Small intestine (tissue), 7 donors: ENCODE measurements around the gene SLF1. TPM values are rescaled to one million over a fixed set of nuclear protein-coding genes. Genes with fewer than 3 reads are reported as not detected.

ENCODE experiments used
- DNase-seq, 2 donors: peaks; one replicate each; pipeline versions ENCODE4 v3.0.0 to v3.0.0-alpha.2; 2013
- FAIRE-seq: peaks from 2 replicates; lab custom pipeline; 2012; peaks lifted over from hg19 to GRCh38; lab: Jason Lieb, UNC
- H3K27ac ChIP-seq, 3 donors: one replicate each; pipeline ENCODE4 v1.5.1; 2013; ENCODE audit warnings: low read length in 2 of 3, mild to moderate bottlenecking in 2 of 3, control low read depth in 1 of 3, inconsistent platforms in 1 of 3, low read depth in 1 of 3, moderate library complexity in 1 of 3
- H3K27me3 ChIP-seq, 3 donors: one replicate each; pipeline ENCODE4 v1.6.1; 2013; ENCODE audit warnings: low read length in 3 of 3, inconsistent platforms in 1 of 3; ENCODE audit not compliant: control insufficient read depth in 3 of 3, insufficient read depth in 3 of 3
- H3K36me3 ChIP-seq, 3 donors: one replicate each; pipeline ENCODE4 v1.6.1; 2013; ENCODE audit warnings: low read length in 3 of 3, inconsistent platforms in 1 of 3, low read depth in 1 of 3, mild to moderate bottlenecking in 1 of 3, moderate library complexity in 1 of 3; ENCODE audit not compliant: control insufficient read depth in 3 of 3, insufficient read depth in 2 of 3
- H3K4me1 ChIP-seq, 3 donors: one replicate each; pipeline ENCODE4 v1.6.1; 2013; ENCODE audit warnings: low read length in 2 of 3, inconsistent platforms in 1 of 3, low read depth in 1 of 3, mild to moderate bottlenecking in 1 of 3, moderate library complexity in 1 of 3; ENCODE audit not compliant: control insufficient read depth in 3 of 3, insufficient read depth in 2 of 3
- H3K4me3 ChIP-seq, 3 donors: one replicate each; pipeline ENCODE4 v1.5.1; 2013; ENCODE audit warnings: low read length in 3 of 3, control low read depth in 1 of 3, inconsistent platforms in 1 of 3, low read depth in 1 of 3, mild to moderate bottlenecking in 1 of 3, moderate library complexity in 1 of 3
- H3K9me3 ChIP-seq, 2 donors: one replicate each; pipeline ENCODE4 v1.6.1; 2013; ENCODE audit warnings: low read depth in 1 of 2, low read length in 1 of 2; ENCODE audit not compliant: control insufficient read depth in 2 of 2, insufficient read depth in 1 of 2
- WGBS, 3 donors: extraction: QIAGEN DNeasy Blood & Tissue Kit; methylation state at CpG; one replicate each; pipeline ENCODE4 v1.1.7; 2013; 5-methylcytosine and 5-hydroxymethylcytosine counted together
- polyA plus RNA-seq, 4 donors: library from polyadenylated mRNA; stranded (reverse) in 3 of 4; unstranded in 1 of 4; fragments of 200-250 nt in 3 of 4; fragments of 120-200 nt in 1 of 4; gene quantifications; one replicate each; pipeline versions ENCODE4 v1.2.1 to v1.2.3, GENCODE V29; 2013
- donor health status: healthy with polysubstance abuse.
- donor health status: control.
- donor health status: control.
- donor health status: Bipolar disorder and iron deficiency.
- donor health status: healthy.

The SLF1 gene
- polyA plus RNA-seq, 4 donors, result 3.3 to 7.9 (median 5.5) TPM

GRCh38 chr5:94672746-94673145 lies 54.3 kb downstream of the SLF1 start:
- WGBS, 3 donors, result 72 to 85% (median 83%) methylated on average over 1 of the region's 1 CpG
- Histone ChIP-seq H3K9me3 (no peaks in the 10 kb centered on the region), H3K4me3 (no peak overlapping the region), H3K27me3 (no peaks in the 10 kb centered on the region), H3K27ac (no peak overlapping the region), H3K36me3 (peaks cover 0 to 13% (median 0%) of the 10 kb centered on the region in 3 donors), H3K4me1 (no peaks in the 10 kb centered on the region)
- DNase-seq, result no peak
- no peak for FAIRE-seq

- H3K4me3 ChIP-seq, result no peak overlapping the region
- whole genome bisulfite sequencing, 3 donors, result 97 to 98% (median 98%) methylated on average over 1 of the region's 1 CpG
- H3K27ac ChIP-seq, result no peak overlapping the region
- H3K36me3 ChIP-seq, result peaks cover 0 to 7% (median 0%) of the 10 kb centered on the region in 3 donors
- no peak for DNase-seq
- H3K4me1 ChIP-seq, result no peaks in the 10 kb centered on the region
- FAIRE-seq, result no peak
- no peaks in the 10 kb centered on the region for H3K9me3 ChIP-seq
- H3K27me3 ChIP-seq, result no peaks in the 10 kb centered on the region
Measured at GRCh38 chr5:94674490-94675382, 56.3 kb downstream of the SLF1 start.

- no peak for DNase-seq
- no peaks in the 10 kb centered on the region for H3K27me3 ChIP-seq
- peaks cover 0 to 8% (median 0%) of the 10 kb centered on the region in 3 donors for H3K36me3 ChIP-seq
- FAIRE-seq, result no peak
- H3K4me3 ChIP-seq, result no peak overlapping the region
- 90 to 97% (median 94%) methylated on average over 4 of the region's 4 CpGs for WGBS, 3 donors
- H3K27ac ChIP-seq, result no peak overlapping the region
- no peaks in the 10 kb centered on the region for H3K4me1 ChIP-seq
- H3K9me3 ChIP-seq, result no peaks in the 10 kb centered on the region
Measured at GRCh38 chr5:94675965-94676618, 57.6 kb downstream of the SLF1 start.

- FAIRE-seq (no peak), DNase-seq (no peak)
- no peak overlapping the region for H3K27ac ChIP-seq
- no peak overlapping the region for H3K4me3 ChIP-seq
- no peaks in the 10 kb centered on the region for H3K4me1 ChIP-seq
- peaks cover 3 to 16% (median 7%) of the 10 kb centered on the region in 3 donors for H3K36me3 ChIP-seq
- WGBS, 3 donors, result 72 to 86% (median 86%) methylated on average over 5 of the region's 5 CpGs
- no peaks in the 10 kb centered on the region for H3K27me3 ChIP-seq
- H3K9me3 ChIP-seq, result no peaks in the 10 kb centered on the region
Measured at GRCh38 chr5:94682814-94683520, 64.5 kb downstream of the SLF1 start.

GRCh38 chr5:94689908-94690307 lies 71.4 kb downstream of the SLF1 start:
- H3K27ac ChIP-seq, result no peak overlapping the region
- H3K4me3 ChIP-seq, result no peak overlapping the region
- FAIRE-seq, result no peak
- H3K4me1 ChIP-seq, result no peaks in the 10 kb centered on the region
- no peaks in the 10 kb centered on the region for H3K9me3 ChIP-seq
- no peak for DNase-seq
- H3K36me3 ChIP-seq, result peaks cover 5 to 12% (median 8%) of the 10 kb centered on the region in 3 donors
- no peaks in the 10 kb centered on the region for H3K27me3 ChIP-seq

GRCh38 chr5:94690778-94691177 lies 72.3 kb downstream of the SLF1 start:
- Histone ChIP-seq H3K27ac (no peak overlapping the region), H3K36me3 (peaks cover 5 to 12% (median 9%) of the 10 kb centered on the region in 3 donors), H3K27me3 (no peaks in the 10 kb centered on the region), H3K4me3 (no peak overlapping the region), H3K4me1 (no peaks in the 10 kb centered on the region), H3K9me3 (no peaks in the 10 kb centered on the region)
- FAIRE-seq (no peak), DNase-seq (peak in 1 of 2 donors; percentile 11)
- WGBS, 3 donors, result 67 to 87% (median 82%) methylated on average over 2 of the region's 2 CpGs

- Histone ChIP-seq H3K27me3 (no peaks in the 10 kb centered on the region), H3K4me3 (no peak overlapping the region), H3K36me3 (peaks cover 5 to 12% (median 9%) of the 10 kb centered on the region in 3 donors), H3K27ac (no peak overlapping the region), H3K9me3 (no peaks in the 10 kb centered on the region), H3K4me1 (no peaks in the 10 kb centered on the region)
- DNase-seq (no peak), FAIRE-seq (no peak)
- WGBS, 3 donors, result 84 to 100% (median 91%) methylated on average over 1 of the region's 1 CpG
Measured at GRCh38 chr5:94691291-94691690, 72.8 kb downstream of the SLF1 start.

GRCh38 chr5:94691949-94692348 lies 73.5 kb downstream of the SLF1 start:
- DNase-seq, result no peak
- FAIRE-seq, result no peak
- 59 to 85% (median 67%) methylated on average over 4 of the region's 4 CpGs for WGBS, 3 donors
- no peaks in the 10 kb centered on the region for H3K27me3 ChIP-seq
- peaks cover 5 to 9% (median 8%) of the 10 kb centered on the region in 3 donors for H3K36me3 ChIP-seq
- H3K4me1 ChIP-seq, result no peaks in the 10 kb centered on the region
- no peak overlapping the region for H3K27ac ChIP-seq
- no peak overlapping the region for H3K4me3 ChIP-seq
- no peaks in the 10 kb centered on the region for H3K9me3 ChIP-seq
